Endothelial cell of umbilical vein (primary cell): ENCODE measurements around the gene RAB31. TPM values are rescaled to one million over a fixed set of nuclear protein-coding genes. Genes with fewer than 3 reads are reported as not detected.

ENCODE experiments used
- BruUV-seq: library from RNA; stranded (reverse); fragments of 400-500 nt; replicated peaks from 2 replicates; lab custom pipeline; 2021; lab: Mats Ljungman, UMichigan
- CTCF ChIA-PET: fragments of 300-600, 350-600 bp; sonication (Branson Sonifier 250); formaldehyde crosslinking; loops from one replicate; lab custom pipeline; 2021; ENCODE audit warnings: antibody characterized with exemption, inconsistent platforms; lab: Charles Lee
- POLR2A ChIA-PET: fragments of 300-600, 350-600 bp; sonication (Branson Sonifier 250); formaldehyde crosslinking; loops from one replicate; lab custom pipeline; 2021; ENCODE audit warnings: antibody characterized with exemption, inconsistent platforms; lab: Charles Lee
- DNase-seq: peaks from one replicate; pipeline ENCODE4 v3.0.0-alpha.2; 2011; ENCODE audit warnings: low read depth, low spot score
- FAIRE-seq: peaks from 2 replicates; lab custom pipeline; 2011; peaks lifted over from hg19 to GRCh38; lab: Jason Lieb, UNC
- H2AFZ ChIP-seq: 2 replicates; pipeline ENCODE4 v1.6.0; 2012; ENCODE audit warnings: low read depth, low read length, control low read depth, inconsistent platforms
- H3K27ac ChIP-seq: 2 replicates; pipeline ENCODE4 v1.5.1; 2011; ENCODE audit warnings: low read depth, mild to moderate bottlenecking, control low read depth, low read length, moderate library complexity; ENCODE audit not compliant: insufficient read depth
- H3K27me3 ChIP-seq, 2 experiments: 2 replicates each; pipeline versions ENCODE4 v1.6.0 to v1.6.1; 2011; ENCODE audit warnings: low read length in 2 of 2, mixed read lengths in 1 of 2; ENCODE audit not compliant: control insufficient read depth in 2 of 2, insufficient read depth in 2 of 2
- H3K36me3 ChIP-seq, 2 experiments: 2 replicates in 1 of 2; 3 replicates in 1 of 2; pipeline ENCODE4 v1.5.1; 2011; ENCODE audit warnings: low read length in 2 of 2, mild to moderate bottlenecking in 1 of 2, moderate library complexity in 1 of 2; ENCODE audit not compliant: control insufficient read depth in 2 of 2, insufficient read depth in 2 of 2; ENCODE audit errors: extremely low read depth in 1 of 2
- H3K4me1 ChIP-seq: 3 replicates; pipeline ENCODE4 v1.5.1; 2011; ENCODE audit warnings: mild to moderate bottlenecking, low read length; ENCODE audit not compliant: control insufficient read depth, insufficient read depth; ENCODE audit errors: extremely low read depth
- H3K4me2 ChIP-seq: 2 replicates; pipeline ENCODE4 v1.6.1; 2011; ENCODE audit warnings: low read length, control low read depth, mixed read lengths; ENCODE audit not compliant: insufficient read depth
- H3K4me3 ChIP-seq, 3 experiments: fragments of 200-600 bp in 1 of 3; sonication (generic), shearing (Covaris generic) in 1 of 3; replicated peaks in 1 of 3; 2 replicates each; pipeline ENCODE4 v1.5.1; 2011 to 2016; ENCODE audit warnings: control low read depth in 3 of 3, low read length in 3 of 3, mild to moderate bottlenecking in 2 of 3, inconsistent platforms in 1 of 3, low read depth in 1 of 3, moderate library complexity in 1 of 3; ENCODE audit not compliant: insufficient read depth in 1 of 3
- H3K79me2 ChIP-seq: 2 replicates; pipeline ENCODE4 v1.6.0; 2012; ENCODE audit warnings: low read length, inconsistent platforms; ENCODE audit not compliant: control insufficient read depth, insufficient read depth
- H3K9ac ChIP-seq: replicated peaks from 2 replicates; pipeline ENCODE3; 2011; ENCODE audit warnings: low read length, control low read depth; ENCODE audit not compliant: insufficient read depth; ENCODE audit errors: extremely low read depth
- H3K9me1 ChIP-seq: replicated peaks from 3 replicates; pipeline ENCODE4 v1.6.0; 2011; ENCODE audit warnings: mild to moderate bottlenecking, low read length; ENCODE audit not compliant: control insufficient read depth, insufficient read depth; ENCODE audit errors: extremely low read depth
- H3K9me3 ChIP-seq: replicated peaks from 2 replicates; pipeline ENCODE4 v1.5.1; 2012; ENCODE audit warnings: low read length, inconsistent platforms; ENCODE audit not compliant: control insufficient read depth, insufficient read depth
- H4K20me1 ChIP-seq: replicated peaks from 2 replicates; pipeline ENCODE3; 2011; ENCODE audit warnings: mild to moderate bottlenecking, low read length; ENCODE audit not compliant: control insufficient read depth, insufficient read depth; ENCODE audit errors: extremely low read depth
- CTCF ChIP-seq, 2 donors: IDR thresholded peaks; 1 replicate in 1 of 2; 2 replicates in 1 of 2; pipeline ENCODE4 v1.5.1; 2011; ENCODE audit warnings: low read length in 2 of 2, mild to moderate bottlenecking in 2 of 2, moderate library complexity in 2 of 2, control low read depth in 1 of 2, inconsistent platforms in 1 of 2, low read depth in 1 of 2; ENCODE audit not compliant: insufficient read depth in 1 of 2; ENCODE audit errors: extremely low read depth in 1 of 2
- GATA2 ChIP-seq: IDR thresholded peaks from 2 replicates; pipeline ENCODE4 v1.7.0; 2011; ENCODE audit warnings: low read depth, mild to moderate bottlenecking, moderate library complexity, mixed read lengths, low read length; ENCODE audit not compliant: insufficient read length, insufficient read depth
- POLR2AphosphoS5 ChIP-seq: IDR thresholded peaks from 2 replicates; pipeline ENCODE4 v1.6.1; 2012; ENCODE audit warnings: low read depth, mild to moderate bottlenecking, control low read depth, low read length, moderate library complexity; ENCODE audit not compliant: insufficient read depth
- dilution Hi-C: fragments of 300-500 bp; cut with MboI; formaldehyde crosslinking; loops from one replicate; pipeline ENCODE4 v1.15.0; 2019; ENCODE audit warnings: low sequenced_read_pairs; ENCODE audit not compliant: extremely low pct_ligation_motif_present
- intact Hi-C: fragments of 100-400 bp; cut with micrococcal nuclease; formaldehyde crosslinking; loops from one replicate; pipeline ENCODE4 v1.10.0; 2022
- polyA plus RNA-seq, 4 experiments: library from polyadenylated mRNA; depleted of rRNA in 3 of 4; stranded (reverse) in 3 of 4; unstranded in 1 of 4; fragments of >200 nt; gene quantifications; 2 replicates each; pipeline versions ENCODE4 v1.2.1 to v1.2.3, GENCODE V29; 2011 to 2012; ENCODE audit warnings: missing spikeins in 1 of 4
- total RNA-seq: library from RNA; stranded (reverse); gene quantifications from 2 replicates; pipeline ENCODE4 v1.2.3, GENCODE V29; 2021

The RAB31 gene
- total and polyA plus RNA-seq, 2 donors (not counting 3 experiments of a cell fraction or from before 2014, with no cell fraction given) = 30.5 TPM

GRCh38 chr18:9689253-9689652 is 18.8 kb upstream of the RAB31 start:
- Histone ChIP-seq H3K4me1 (no peaks in the 10 kb centered on the region), H2AFZ (no peak overlapping the region), H3K9me1 (no peaks in the 10 kb centered on the region), H3K36me3 (no peaks in the 10 kb centered on the region), H3K4me2 (no peak overlapping the region), H3K27me3 (no peaks in the 10 kb centered on the region), H3K27ac (no peak overlapping the region), H3K9ac (no peak overlapping the region), H3K9me3 (no peaks in the 10 kb centered on the region), H3K79me2 (no peaks in the 10 kb centered on the region), H3K4me3 (no peak overlapping the region), H4K20me1 (no peaks in the 10 kb centered on the region)
- DNase-seq (no peak), FAIRE-seq (no peak)
- dilution Hi-C loops (no loop called here), intact Hi-C loops (no loop called here)
- TF ChIP-seq CTCF (IDR thresholded peaks at IDR 0.05; ENCODE audit: extremely low read depth in 1 of 2, insufficient read depth in 1 of 2, low read depth in 1 of 2, low read length in 2 of 2) (no peak), GATA2 (no peak)
- ChIA-PET POLR2A (no interaction called here), CTCF (no interaction called here)
- BruUV-seq = no TSS peak

GRCh38 chr18:9690418-9691188 is 17.5 kb upstream of the RAB31 start:
- Histone ChIP-seq H3K36me3 (no peaks in the 10 kb centered on the region), H3K4me3 (no peak overlapping the region), H2AFZ (no peak overlapping the region), H3K4me1 (no peaks in the 10 kb centered on the region), H3K27ac (no peak overlapping the region), H3K9me3 (no peaks in the 10 kb centered on the region), H3K9me1 (no peaks in the 10 kb centered on the region), H3K4me2 (no peak overlapping the region), H3K79me2 (no peaks in the 10 kb centered on the region), H3K27me3 (no peaks in the 10 kb centered on the region), H4K20me1 (no peaks in the 10 kb centered on the region), H3K9ac (no peak overlapping the region)
- dilution Hi-C loops (no loop called here), intact Hi-C loops (no loop called here)
- no peak for DNase-seq
- no peak for TF ChIP-seq POLR2AphosphoS5
- no TSS peak for BruUV-seq
- FAIRE-seq = no peak
- POLR2A ChIA-PET = interaction anchor here (0.7 kb wide), 1 partner anchor 179 kb away, joined by 4 read pairs; no protein-coding TSS in a partner anchor
- CTCF ChIA-PET = no interaction called here
